Measurements from ENCODE around the gene ATP6V1E1. TPM values are rescaled to one million over a fixed set of nuclear protein-coding genes. Genes with fewer than 3 reads are reported as not detected.

The ATP6V1E1 gene
- total RNA-seq, 4 donors from 2014 or later: 64.4 to 70.9 (median 66.5) TPM

- no peaks in the 10 kb centered on the region for H3K9me3 ChIP-seq
- H3K36me3 ChIP-seq: no peaks in the 10 kb centered on the region
- TF ChIP-seq POLR2A (IDR thresholded peaks at IDR 0.05): no peak
- TF ChIP-seq, protein P1, sequence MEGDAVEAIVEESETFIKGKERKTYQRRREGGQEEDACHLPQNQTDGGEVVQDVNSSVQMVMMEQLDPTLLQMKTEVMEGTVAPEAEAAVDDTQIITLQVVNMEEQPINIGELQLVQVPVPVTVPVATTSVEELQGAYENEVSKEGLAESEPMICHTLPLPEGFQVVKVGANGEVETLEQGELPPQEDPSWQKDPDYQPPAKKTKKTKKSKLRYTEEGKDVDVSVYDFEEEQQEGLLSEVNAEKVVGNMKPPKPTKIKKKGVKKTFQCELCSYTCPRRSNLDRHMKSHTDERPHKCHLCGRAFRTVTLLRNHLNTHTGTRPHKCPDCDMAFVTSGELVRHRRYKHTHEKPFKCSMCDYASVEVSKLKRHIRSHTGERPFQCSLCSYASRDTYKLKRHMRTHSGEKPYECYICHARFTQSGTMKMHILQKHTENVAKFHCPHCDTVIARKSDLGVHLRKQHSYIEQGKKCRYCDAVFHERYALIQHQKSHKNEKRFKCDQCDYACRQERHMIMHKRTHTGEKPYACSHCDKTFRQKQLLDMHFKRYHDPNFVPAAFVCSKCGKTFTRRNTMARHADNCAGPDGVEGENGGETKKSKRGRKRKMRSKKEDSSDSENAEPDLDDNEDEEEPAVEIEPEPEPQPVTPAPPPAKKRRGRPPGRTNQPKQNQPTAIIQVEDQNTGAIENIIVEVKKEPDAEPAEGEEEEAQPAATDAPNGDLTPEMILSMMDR (IDR thresholded peaks at IDR 0.05): no peak
- no peaks in the 10 kb centered on the region for H3K4me1 ChIP-seq
- H3K4me3 ChIP-seq: no peak overlapping the region
- H3K27me3 ChIP-seq: no peaks in the 10 kb centered on the region
- DNase-seq: peak in 1 of 3 donors; percentile 2
- H3K27ac ChIP-seq: no peak overlapping the region
Measured at GRCh38 chr22:17549655-17550054, 78.9 kb downstream of the ATP6V1E1 start.

DNA sequence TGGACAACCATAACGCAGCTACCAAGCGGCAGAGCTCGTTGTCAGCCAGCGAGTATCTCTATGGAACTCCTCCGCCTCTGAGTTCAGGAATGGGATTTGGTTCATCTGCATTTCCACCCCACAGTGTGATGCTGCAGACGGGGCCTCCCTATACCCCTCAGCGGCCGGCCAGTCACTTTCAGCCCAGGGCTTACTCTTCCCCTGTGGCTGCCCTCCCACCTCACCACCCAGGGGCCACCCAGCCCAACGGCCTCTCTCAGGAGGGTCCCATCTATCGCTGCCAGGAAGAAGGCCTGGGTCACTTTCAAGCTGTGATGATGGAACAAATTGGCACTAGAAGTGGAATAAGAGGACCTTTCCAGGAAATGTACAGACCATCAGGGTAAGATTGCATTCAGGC lies 79.4 kb downstream of the ATP6V1E1 start:
- no peaks in the 10 kb centered on the region for H3K27me3 ChIP-seq
- TF ChIP-seq, protein P1 (IDR thresholded peaks at IDR 0.05): no peak
- TF ChIP-seq POLR2A (IDR thresholded peaks at IDR 0.05): no peak
- no peak overlapping the region for H3K4me3 ChIP-seq
- no peaks in the 10 kb centered on the region for H3K36me3 ChIP-seq
- no peak overlapping the region for H3K27ac ChIP-seq
- peak in 1 of 3 donors; percentile 25 for DNase-seq
- H3K9me3 ChIP-seq: no peaks in the 10 kb centered on the region
- H3K4me1 ChIP-seq: no peaks in the 10 kb centered on the region

DNA sequence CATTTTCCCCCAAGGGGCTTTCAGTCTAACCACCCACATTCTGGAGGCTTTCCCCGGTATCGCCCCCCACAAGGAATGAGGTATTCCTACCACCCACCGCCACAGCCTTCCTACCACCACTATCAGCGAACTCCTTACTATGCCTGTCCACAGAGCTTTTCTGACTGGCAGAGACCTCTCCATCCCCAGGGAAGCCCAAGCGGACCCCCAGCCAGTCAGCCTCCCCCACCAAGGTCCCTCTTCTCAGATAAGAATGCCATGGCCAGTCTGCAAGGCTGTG lies 79.9 kb downstream of the ATP6V1E1 start:
- Histone ChIP-seq H3K4me1 (no peaks in the 10 kb centered on the region), H3K27me3 (no peaks in the 10 kb centered on the region), H3K4me3 (no peak overlapping the region), H3K36me3 (no peaks in the 10 kb centered on the region), H3K27ac (no peak overlapping the region), H3K9me3 (no peaks in the 10 kb centered on the region)
- DNase-seq: peak in 1 of 3 donors; percentile 14
- TF ChIP-seq POLR2A (IDR thresholded peaks at IDR 0.05): no peak
- TF ChIP-seq, protein P1 (IDR thresholded peaks at IDR 0.05): no peak

DNA sequence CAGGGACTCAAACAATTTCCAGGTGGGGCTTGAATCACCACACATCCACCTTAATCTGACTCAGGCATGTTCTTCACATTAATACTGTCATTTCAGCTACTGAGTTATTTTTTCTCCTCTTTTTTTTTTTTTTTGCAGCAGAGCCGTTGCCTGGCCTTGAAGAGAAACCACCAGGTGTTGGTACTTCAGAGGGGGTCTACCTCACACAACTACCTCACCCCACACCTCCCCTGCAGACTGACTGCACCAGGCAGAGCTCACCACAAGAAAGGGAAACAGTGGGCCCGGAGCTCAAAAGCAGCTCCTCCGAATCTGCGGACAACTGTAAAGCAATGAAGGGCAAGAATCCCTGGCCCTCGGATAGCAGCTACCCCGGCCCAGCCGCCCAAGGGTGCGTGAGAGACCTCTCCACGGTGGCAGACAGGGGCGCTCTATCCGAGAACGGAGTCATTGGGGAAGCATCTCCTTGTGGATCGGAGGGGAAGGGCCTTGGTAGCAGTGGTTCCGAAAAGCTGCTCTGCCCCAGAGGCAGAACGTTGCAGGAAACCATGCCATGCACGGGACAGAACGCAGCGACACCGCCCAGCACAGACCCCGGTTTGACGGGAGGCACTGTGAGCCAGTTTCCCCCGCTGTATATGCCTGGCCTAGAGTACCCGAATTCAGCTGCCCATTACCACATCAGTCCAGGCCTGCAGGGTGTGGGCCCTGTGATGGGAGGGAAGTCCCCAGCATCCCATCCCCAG lies 80.4 kb downstream of the ATP6V1E1 start:
- no peaks in the 10 kb centered on the region for H3K36me3 ChIP-seq
- no peak overlapping the region for H3K27ac ChIP-seq
- DNase-seq: peak in 1 of 3 donors; percentile 31
- no peak overlapping the region for H3K4me3 ChIP-seq
- no peaks in the 10 kb centered on the region for H3K4me1 ChIP-seq
- no peaks in the 10 kb centered on the region for H3K27me3 ChIP-seq
- no peaks in the 10 kb centered on the region for H3K9me3 ChIP-seq
- no peak for TF ChIP-seq POLR2A (IDR thresholded peaks at IDR 0.05)
- TF ChIP-seq, protein P1 (IDR thresholded peaks at IDR 0.05): no peak

DNA sequence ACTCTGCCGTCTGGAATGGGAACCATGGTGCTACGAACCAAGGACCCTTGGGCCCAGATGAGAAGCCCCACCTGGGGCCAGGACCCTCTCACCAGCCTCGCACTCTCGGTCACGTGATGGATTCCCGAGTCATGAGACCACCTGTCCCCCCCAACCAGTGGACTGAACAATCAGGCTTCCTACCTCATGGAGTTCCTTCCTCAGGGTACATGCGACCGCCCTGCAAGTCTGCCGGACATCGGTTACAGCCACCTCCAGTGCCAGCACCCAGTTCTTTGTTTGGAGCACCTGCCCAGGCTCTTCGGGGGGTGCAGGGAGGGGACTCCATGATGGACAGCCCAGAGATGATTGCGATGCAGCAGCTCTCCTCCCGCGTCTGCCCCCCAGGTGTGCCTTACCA lies 86.1 kb downstream of the ATP6V1E1 start:
- Histone ChIP-seq H3K36me3 (no peaks in the 10 kb centered on the region), H3K9me3 (no peaks in the 10 kb centered on the region), H3K4me1 (no peaks in the 10 kb centered on the region), H3K4me3 (no peak overlapping the region), H3K27ac (no peak overlapping the region), H3K27me3 (no peaks in the 10 kb centered on the region)
- peak in 1 of 3 donors; percentile 23 for DNase-seq
- TF ChIP-seq, protein P1 (IDR thresholded peaks at IDR 0.05): no peak
- TF ChIP-seq POLR2A (IDR thresholded peaks at IDR 0.05): no peak

Other genes starting within 250 kb of the ATP6V1E1 start
- gene SLC25A18, start 65.3 kb downstream of the ATP6V1E1 start, total RNA-seq: 1 to 10 TPM in 3 of 4 donors, not detected in 1; 1.9 to 8.3 (median 5.5) TPM
- 10 to 100 TPM; 35.2 to 50.1 (median 38.3) TPM for gene BCL2L13, start 10.0 kb upstream of the ATP6V1E1 start, total RNA-seq
- 10 to 100 TPM; 16.5 to 35.1 (median 27.5) TPM for gene BID, start 145.7 kb upstream of the ATP6V1E1 start, total RNA-seq